ENCODE data around the gene RAB5B.

The RAB5B gene, protein sequence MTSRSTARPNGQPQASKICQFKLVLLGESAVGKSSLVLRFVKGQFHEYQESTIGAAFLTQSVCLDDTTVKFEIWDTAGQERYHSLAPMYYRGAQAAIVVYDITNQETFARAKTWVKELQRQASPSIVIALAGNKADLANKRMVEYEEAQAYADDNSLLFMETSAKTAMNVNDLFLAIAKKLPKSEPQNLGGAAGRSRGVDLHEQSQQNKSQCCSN

GRCh38 chr12:55973599-55974307, at the start of gene RAB5B:
Gene RAB5B, plus strand, starts transcription at chr12:55974078. Its CDS starts 12,883 bp downstream, at chr12:55986961.
- peak; percentile 100 for DNase-seq (ENCODE audit: low read depth, low spot score)

DNA sequence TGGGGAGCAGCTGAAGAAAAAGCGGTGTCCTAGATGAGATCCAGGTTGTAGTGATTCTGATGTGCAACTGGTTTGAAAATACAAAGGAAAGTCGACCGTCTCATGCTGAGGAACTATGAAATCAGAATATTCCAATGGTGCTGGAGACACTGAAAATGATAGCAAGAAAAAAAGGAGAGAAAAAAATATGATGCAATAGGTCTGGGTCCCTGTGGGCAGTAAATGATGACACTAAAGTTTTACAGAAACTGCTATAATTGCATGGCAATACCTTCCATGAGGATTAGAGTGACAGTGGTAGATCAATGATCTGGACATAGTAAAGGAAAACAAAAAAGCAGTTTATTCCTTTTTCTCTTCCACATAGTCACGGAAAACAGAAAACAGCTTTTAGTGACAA, 48.5 kb upstream of the RAB5B start:
- no peak for DNase-seq (ENCODE audit: low read depth, low spot score)

DNA sequence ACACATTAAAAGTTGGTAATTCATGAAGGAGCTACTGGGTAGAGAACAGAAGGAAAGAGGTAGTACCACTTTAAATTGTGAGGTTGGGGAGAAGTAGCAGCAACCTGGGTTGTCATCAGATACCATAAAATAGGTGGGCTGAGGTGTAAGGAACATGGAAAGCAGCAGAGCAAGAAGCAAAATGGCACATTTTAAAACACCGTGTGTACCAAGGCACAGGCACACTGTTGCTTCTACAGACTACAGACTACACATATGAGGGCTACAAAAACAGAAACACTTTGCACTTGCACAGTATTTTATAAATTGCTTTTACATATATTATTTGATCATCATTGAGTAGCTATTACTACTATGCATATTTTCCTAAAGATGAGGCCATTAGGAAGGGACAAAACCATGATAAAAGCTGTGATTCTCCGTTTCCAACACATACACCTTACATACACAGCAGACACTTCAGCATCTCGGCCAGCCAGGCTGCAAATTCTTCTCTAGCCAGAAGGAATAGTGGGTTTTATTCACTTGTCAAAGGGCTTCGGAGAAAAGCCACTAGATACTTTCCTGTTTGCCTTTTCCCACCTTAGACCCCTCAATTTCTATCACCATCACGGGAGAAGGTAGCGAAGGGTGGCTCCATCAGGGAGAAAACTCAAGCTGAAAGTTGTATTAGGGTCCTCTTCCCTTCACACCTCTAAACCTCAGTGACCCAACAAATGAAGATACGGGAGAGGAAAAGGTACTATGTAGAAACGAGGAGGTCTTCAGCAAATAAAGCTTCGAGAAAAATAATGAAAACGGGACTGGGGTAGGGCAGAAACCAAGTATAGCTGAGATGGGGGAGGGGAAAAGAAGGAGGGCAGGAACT, 47.8 kb upstream of the RAB5B start:
- no peak for DNase-seq (ENCODE audit: low read depth, low spot score)

DNA sequence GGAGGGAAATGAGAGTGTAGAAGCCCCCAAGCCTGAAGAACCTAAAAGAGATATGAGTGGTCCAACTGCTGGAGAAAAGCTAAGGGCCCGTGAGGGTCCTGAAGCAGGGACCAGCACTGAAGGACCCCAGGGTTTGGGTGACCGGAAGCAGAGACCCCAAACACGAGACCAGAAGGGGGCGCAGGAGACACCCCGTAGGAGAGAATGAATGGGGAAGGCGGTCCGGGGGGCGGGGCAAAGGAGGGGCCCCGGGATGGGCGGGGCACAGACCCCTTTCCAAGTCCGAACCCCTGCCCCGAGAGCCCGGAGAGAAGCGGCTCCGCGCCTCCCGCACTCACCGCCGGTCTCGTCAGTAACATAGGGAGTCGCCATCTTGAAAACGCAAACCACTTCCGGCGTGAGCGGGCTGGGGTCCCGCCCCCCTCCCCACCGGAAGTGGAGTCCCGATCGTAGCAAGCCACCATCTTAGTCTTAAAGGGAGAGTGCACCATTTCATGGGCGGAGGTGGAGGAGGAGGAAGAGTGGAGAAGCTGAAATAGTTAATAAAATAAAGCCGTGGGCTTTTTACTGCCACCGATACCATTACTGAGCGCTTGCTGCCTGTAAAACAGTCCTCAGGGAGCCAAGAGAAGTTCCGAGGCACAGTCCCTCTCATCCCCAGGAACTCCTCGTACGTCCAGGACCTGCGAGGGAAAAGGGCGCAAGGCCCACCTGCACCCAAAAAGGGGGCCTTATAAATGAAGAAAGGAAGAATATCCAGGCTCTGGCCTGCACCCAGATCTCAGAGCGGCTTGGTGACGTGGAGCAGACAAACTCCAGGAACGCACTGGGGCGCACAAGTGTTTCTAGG, 46.9 kb upstream of the RAB5B start:
- DNase-seq (ENCODE audit: low read depth, low spot score): peak; percentile 79

- DNase-seq (ENCODE audit: low read depth, low spot score): peak; percentile 86
These were observed 46.0 kb upstream of the RAB5B start, which contains the start of gene PYM1 for GRCh38 chr12:55927588-55928502. Gene PYM1, minus strand, starts transcription at chr12:55927894. Its CDS starts 133 bp downstream, at chr12:55927761.

GRCh38 chr12:55929306-55929791, 44.5 kb upstream of the RAB5B start:
- no peak for DNase-seq (ENCODE audit: low read depth, low spot score)

- DNase-seq (ENCODE audit: low read depth, low spot score): no peak
These were observed 43.0 kb upstream of the RAB5B start, which contains the start of gene DGKA for GRCh38 chr12:55930771-55931316. Gene DGKA, plus strand, starts transcription at chr12:55931162. Its CDS starts 5,342 bp downstream, at chr12:55936504.

GRCh38 chr12:55931317-55931779, 42.5 kb upstream of the RAB5B start:
- DNase-seq (ENCODE audit: low read depth, low spot score): no peak

GRCh38 chr12:55931780-55932550, 41.9 kb upstream of the RAB5B start:
- no peak for DNase-seq (ENCODE audit: low read depth, low spot score)

DNA sequence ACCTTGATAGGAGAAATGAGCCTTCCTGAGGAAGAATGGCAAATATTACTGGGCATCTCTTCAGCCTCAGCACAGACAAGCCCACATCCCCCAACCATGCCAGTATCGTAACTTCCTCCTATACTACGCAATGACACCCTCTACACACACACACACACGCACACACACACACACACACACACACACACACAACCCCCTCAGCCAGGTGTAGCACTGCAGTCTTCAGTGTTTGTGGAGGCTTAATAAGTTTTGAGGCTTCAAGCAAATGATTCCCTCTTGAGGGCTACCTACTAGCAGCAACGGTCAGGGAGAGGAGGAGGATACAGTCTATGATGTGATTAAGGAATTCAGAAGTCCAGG, 41.3 kb upstream of the RAB5B start:
- DNase-seq (ENCODE audit: low read depth, low spot score): no peak

DNA sequence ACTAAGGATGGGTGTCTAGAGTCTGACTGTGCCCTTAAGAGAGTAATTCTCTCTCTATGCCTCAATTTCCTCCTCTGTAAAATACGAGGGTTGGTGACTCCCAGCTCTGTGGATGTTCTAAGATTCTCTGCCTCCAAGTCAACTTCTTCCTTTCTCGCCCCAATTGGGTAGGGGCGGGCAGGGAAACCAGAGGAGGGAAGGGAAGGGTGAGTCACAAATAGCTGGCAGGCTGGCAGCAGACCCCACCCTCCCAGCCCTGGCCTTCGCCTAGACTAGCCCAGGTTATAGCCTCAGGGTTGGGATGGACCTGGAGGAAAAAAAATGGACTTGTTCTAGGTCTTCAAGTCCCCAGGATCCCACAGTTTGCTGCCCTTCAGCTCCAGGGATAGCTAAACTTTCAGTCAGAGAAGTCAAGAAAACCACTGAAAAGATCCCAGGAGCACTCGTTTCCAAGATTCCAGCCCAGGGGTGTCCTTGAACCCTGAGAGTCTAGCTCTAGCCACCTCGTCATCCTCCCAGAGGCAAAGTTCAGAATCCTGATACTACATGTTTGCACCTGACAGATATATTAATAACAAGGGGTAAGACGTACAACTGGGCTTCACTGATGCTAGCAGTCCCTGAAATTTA, 40.6 kb upstream of the RAB5B start:
- DNase-seq (ENCODE audit: low read depth, low spot score): no peak

- DNase-seq (ENCODE audit: low read depth, low spot score): no peak
These were observed 39.8 kb upstream of the RAB5B start for GRCh38 chr12:55933799-55934742.

DNA sequence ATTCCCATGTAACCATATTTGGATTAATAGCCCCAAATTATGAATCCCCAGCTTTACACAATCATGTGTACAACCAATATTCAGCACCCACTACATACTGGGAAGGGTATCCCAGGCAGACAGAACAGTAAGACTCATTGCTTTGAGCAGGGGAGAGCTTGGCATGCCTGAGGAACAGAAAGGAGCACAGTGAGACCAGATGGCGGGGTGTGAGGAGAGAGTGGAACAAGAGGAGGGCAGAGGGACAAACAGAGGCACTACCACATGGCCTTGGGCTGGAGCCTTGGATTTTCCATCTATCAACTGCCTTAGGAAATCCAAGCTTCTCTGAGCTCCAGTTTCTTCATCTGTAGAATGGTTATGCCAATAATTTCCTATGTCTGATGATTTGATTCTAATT, 39.1 kb upstream of the RAB5B start:
- DNase-seq (ENCODE audit: low read depth, low spot score): no peak

DNA sequence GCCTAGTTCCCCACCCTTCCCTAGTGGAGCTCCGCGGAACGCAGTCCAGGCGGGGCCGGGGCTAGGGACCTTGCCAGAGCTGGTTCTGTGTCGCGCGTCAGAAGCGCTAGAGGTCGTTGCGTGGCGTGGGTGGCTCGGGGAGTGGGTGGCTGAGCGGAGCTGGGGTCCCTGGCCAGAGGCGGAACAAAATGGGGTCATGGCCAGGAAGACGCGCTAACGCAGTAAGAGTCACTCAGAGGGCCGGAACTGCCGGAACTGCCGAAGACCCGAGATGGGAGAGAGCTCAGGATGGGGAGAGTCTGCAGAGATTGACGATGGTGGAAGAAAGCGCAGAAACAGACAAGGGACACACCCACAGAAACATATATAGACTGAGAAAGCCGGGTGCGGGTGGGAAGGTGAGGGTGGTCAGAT, 38.1 kb upstream of the RAB5B start:
- no peak for DNase-seq (ENCODE audit: low read depth, low spot score)

DNA sequence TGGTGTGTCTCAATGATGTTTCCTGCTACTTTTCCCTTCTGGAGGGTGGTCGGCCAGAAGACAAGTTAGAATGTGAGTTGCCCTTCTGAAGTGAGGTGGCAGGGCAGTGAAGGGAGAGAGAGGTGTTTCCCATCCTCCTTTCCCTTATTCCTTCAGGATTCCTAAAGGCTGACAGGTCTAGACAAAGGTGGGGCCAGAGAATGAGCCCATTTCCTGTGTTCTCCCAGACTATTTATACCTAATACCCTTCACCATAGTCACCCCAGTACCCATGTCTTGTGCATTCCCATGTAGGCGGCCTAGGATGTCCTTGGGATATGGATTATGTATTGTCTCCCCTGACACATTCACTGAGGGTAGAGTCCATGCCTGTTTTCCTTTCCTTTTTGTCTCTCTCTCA, 35.9 kb upstream of the RAB5B start:
- DNase-seq (ENCODE audit: low read depth, low spot score): no peak

DNA sequence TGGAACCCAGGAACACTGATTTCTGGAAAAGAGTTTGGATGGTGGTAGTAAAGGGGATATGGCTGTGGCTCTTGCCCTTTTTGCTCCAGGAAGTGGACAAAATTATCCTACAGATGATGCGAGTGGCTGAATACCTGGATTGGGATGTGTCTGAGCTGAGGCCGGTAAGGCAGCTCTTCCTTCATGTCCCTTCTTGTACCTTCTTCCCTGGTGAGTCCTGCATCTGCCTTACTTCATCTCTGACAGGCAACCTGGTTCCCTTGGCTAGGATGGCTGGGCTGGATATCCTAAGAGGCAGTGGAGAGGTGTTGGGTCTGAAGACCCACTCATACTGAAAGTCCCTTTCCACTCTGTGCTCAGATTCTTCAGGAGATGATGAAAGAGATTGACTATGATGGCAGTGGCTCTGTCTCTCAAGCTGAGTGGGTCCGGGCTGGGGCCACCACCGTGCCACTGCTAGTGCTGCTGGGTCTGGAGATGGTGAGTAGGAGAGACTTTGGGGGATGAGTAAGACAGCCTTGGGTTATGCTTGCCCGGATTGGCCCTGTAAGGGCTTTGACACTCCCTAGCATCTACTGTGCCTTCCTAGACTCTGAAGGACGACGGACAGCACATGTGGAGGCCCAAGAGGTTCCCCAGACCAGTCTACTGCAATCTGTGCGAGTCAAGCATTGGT, 34.9 kb upstream of the RAB5B start:
- DNase-seq (ENCODE audit: low read depth, low spot score): no peak
